ENCODE data around the gene FAT3. TPM values are rescaled to one million over a fixed set of nuclear protein-coding genes. Genes with fewer than 3 reads are reported as not detected.

FAT3 gene
- total and polyA plus RNA-seq, 9 of the 15 experiments (the other 6 are each of a cell fraction or from before 2014, with no cell fraction given): under 0.01 TPM; not detected in 7

GRCh38 chr11:92266806-92267205 lies 42.2 kb downstream of the FAT3 start (continued):
- no peak for TF ChIP-seq ZMIZ1 (IDR thresholded peaks at IDR 0.05; ENCODE audit: low read depth in 2 of 2, low read length in 2 of 2)
- TF ChIP-seq SMARCE1 (IDR thresholded peaks at IDR 0.05): no peak

DNA sequence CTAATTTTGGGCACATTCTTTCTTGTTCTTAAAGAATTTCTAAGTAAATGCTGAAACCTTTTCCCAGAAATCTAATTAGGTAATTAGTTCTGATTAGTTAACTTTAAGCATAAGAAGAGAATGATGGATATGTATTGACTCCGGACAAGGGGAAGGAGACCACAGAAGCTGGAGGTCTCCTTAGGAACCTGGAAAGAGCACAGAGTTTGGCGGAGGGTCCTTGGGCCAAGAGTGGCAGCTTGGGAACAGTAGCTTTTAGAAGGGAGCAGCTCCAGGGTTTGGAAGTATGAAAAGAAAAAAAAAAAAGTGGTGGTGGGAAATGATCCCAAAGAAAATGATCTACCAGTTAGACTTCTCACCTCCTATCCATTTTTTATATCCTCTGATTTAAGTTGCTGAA lies 42.7 kb downstream of the FAT3 start:
- H3K4me2 ChIP-seq (ENCODE audit: insufficient read depth, low read length): no peak overlapping the region
- DNase-seq (ENCODE audit: extremely low read depth in 1 of 4, low spot score in 3 of 4) (no peak), ATAC-seq (no peak), FAIRE-seq (no peak)
- no peaks in the 10 kb centered on the region for H3K79me2 ChIP-seq (ENCODE audit: control insufficient read depth, insufficient read depth, low read length)
- intact Hi-C loops (cut with micrococcal nuclease) (no loop called here), in situ Hi-C loops (cut with MboI) (no loop called here)
- no peaks in the 10 kb centered on the region for H3K27me3 ChIP-seq (ENCODE audit: control insufficient read depth in 2 of 2, insufficient read depth in 2 of 2, low read length in 2 of 2)
- no peak overlapping the region for H3K4me3 ChIP-seq
- 0% methylated on average over 2 of the region's 2 CpGs for WGBS (ENCODE audit: insufficient coverage, low coverage, missing lambda C conversion rate)
- CTCF ChIA-PET (ENCODE audit: low intra/inter-chr PET ratio): no interaction called here
- no peak overlapping the region for H2AFZ ChIP-seq (ENCODE audit: low read depth, low read length)
- no peaks in the 10 kb centered on the region for H3K36me3 ChIP-seq (ENCODE audit: control insufficient read depth, insufficient read depth, low read length)
- no peaks in the 10 kb centered on the region for H3K9me3 ChIP-seq (replicated peaks; ENCODE audit: control insufficient read depth, insufficient read depth, low read depth, low read length)
- no peak overlapping the region for H3K9ac ChIP-seq (ENCODE audit: insufficient read depth in 1 of 2, low read depth in 2 of 2, low read length in 2 of 2)
- H3K4me1 ChIP-seq (replicated peaks in 1 of 2; ENCODE audit: control insufficient read depth in 2 of 2, insufficient read depth in 2 of 2, low read length in 2 of 2): no peaks in the 10 kb centered on the region
- no peak overlapping the region for H3K27ac ChIP-seq (ENCODE audit: extremely low read depth, low read depth, low read length)
- BruUV-seq (replicated peaks): no TSS peak
- H4K20me1 ChIP-seq (replicated peaks; ENCODE audit: control insufficient read depth, insufficient read depth, low read length): no peaks in the 10 kb centered on the region
- no peak for TF ChIP-seq ZFX (CRISPR knock-in tag; IDR thresholded peaks at IDR 0.05)
- no peak for TF ChIP-seq YY1 (IDR thresholded peaks at IDR 0.05; ENCODE audit: borderline replicate concordance in 1 of 3, control insufficient read depth in 1 of 3, extremely low read depth in 1 of 3, insufficient read depth in 3 of 3, insufficient read length in 1 of 3, insufficient replicate concordance in 2 of 3, low read depth in 1 of 3, low read length in 2 of 3)
- TF ChIP-seq GATAD2A (IDR thresholded peaks at IDR 0.05): no peak
- TF ChIP-seq SRF (CRISPR knock-in tag; IDR thresholded peaks at IDR 0.05): no peak
- no peak for TF ChIP-seq HOMEZ (CRISPR knock-in tag; IDR thresholded peaks at IDR 0.05)
- no peak for TF ChIP-seq SMARCE1 (IDR thresholded peaks at IDR 0.05)
- TF ChIP-seq IFI16 (CRISPR knock-in tag; IDR thresholded peaks at IDR 0.05): no peak
- TF ChIP-seq ZNF23 (CRISPR knock-in tag; IDR thresholded peaks at IDR 0.05): no peak
- no peak for TF ChIP-seq E4F1 (CRISPR knock-in tag; IDR thresholded peaks at IDR 0.05; ENCODE audit: borderline replicate concordance)
- TF ChIP-seq NCOA6 (IDR thresholded peaks at IDR 0.05): no peak
- POLR2A ChIA-PET: no interaction called here
- no peaks in the 10 kb centered on the region for H3K9me1 ChIP-seq (ENCODE audit: control insufficient read depth, insufficient read depth, low read length)
